Smooth muscle cell (in vitro differentiated cells): ENCODE results near the gene CSNK1D. TPM values are rescaled to one million over a fixed set of nuclear protein-coding genes. Genes with fewer than 3 reads are reported as not detected.

Experiments used
- DNase-seq: peaks from one replicate; lab custom pipeline; 2025; ENCODE audit not compliant: unreplicated experiment; lab: John Stamatoyannopoulos, UW
- H2AFZ ChIP-seq: fragments of 200-600 bp; sonication (generic); 2 replicates; pipeline ENCODE4 v1.6.0; 2016; ENCODE audit warnings: antibody characterized with exemption, low read depth, mild to moderate bottlenecking
- H3F3A ChIP-seq: fragments of 200-600 bp; sonication (generic); 2 replicates; pipeline ENCODE4 v1.6.0; 2017; ENCODE audit warnings: antibody characterized with exemption, low read depth
- H3K27ac ChIP-seq: fragments of 200-600 bp; sonication (generic); 2 replicates; pipeline ENCODE4 v1.5.1; 2016; ENCODE audit warnings: low read depth, mild to moderate bottlenecking
- H3K27me3 ChIP-seq: fragments of 200-600 bp; sonication (generic); 2 replicates; pipeline ENCODE4 v1.6.1; 2016; ENCODE audit warnings: low read depth, mild to moderate bottlenecking
- H3K36me3 ChIP-seq: fragments of 200-600 bp; sonication (generic); 2 replicates; pipeline ENCODE4 v1.5.1; 2016; ENCODE audit warnings: low read depth
- H3K4me1 ChIP-seq: fragments of 200-600 bp; sonication (generic); 2 replicates; pipeline ENCODE4 v1.5.1; 2016; ENCODE audit warnings: low read depth
- H3K4me2 ChIP-seq: fragments of 200-600 bp; sonication (generic); 2 replicates; pipeline ENCODE4 v1.6.0; 2016; ENCODE audit warnings: mild to moderate bottlenecking
- H3K4me3 ChIP-seq: fragments of 200-600 bp; sonication (generic); 2 replicates; pipeline ENCODE4 v1.5.1; 2016; ENCODE audit warnings: mild to moderate bottlenecking
- H3K79me2 ChIP-seq: fragments of 200-600 bp; sonication (generic); 2 replicates; pipeline ENCODE4 v1.6.0; 2016; ENCODE audit warnings: low read depth, mild to moderate bottlenecking
- H3K9ac ChIP-seq: fragments of 200-600 bp; sonication (generic); 2 replicates; pipeline ENCODE4 v1.6.0; 2016; ENCODE audit warnings: low read depth
- H3K9me3 ChIP-seq: fragments of 200-600 bp; sonication (generic); replicated peaks from 2 replicates; pipeline ENCODE4 v1.5.1; 2016; ENCODE audit warnings: low read depth
- H4K20me1 ChIP-seq: fragments of 200-600 bp; sonication (generic); 2 replicates; pipeline ENCODE4 v1.6.0; 2016; ENCODE audit warnings: low read depth
- CTCF ChIP-seq: fragments of 200-600 bp; sonication (generic); IDR thresholded peaks from 2 replicates; pipeline ENCODE4 v1.5.1; 2017; ENCODE audit warnings: borderline replicate concordance, mild to moderate bottlenecking, antibody characterized with exemption; ENCODE audit not compliant: insufficient read depth, poor library complexity, severe bottlenecking
- WGBS: methylation state at CpG from one replicate; pipeline ENCODE4 v1.1.7; 2016; ENCODE audit warnings: low lambda C conversion rate; 5-methylcytosine and 5-hydroxymethylcytosine counted together
- polyA plus RNA-seq: library from polyadenylated mRNA; unstranded; fragments of >200 nt; fragmentation: Nextera tagmentation; extraction: Ambion mirVana; gene quantifications from 2 replicates; pipeline ENCODE4 v1.2.1, GENCODE V29; 2016
- total RNA-seq: library from RNA; depleted of rRNA; stranded (reverse); fragments of >200 nt; gene quantifications from 2 replicates; pipeline ENCODE4 v1.2.3, GENCODE V29; 2014

The CSNK1D gene
- total and polyA plus RNA-seq, 2 experiments from 2014 or later: 51.6 to 135 TPM

GRCh38 chr17:82241183-82241925 is 32.1 kb downstream of the CSNK1D start:
- TF ChIP-seq CTCF: no peak
- no peak for DNase-seq
- peak overlapping the region; percentile 54 for H3K27ac ChIP-seq
- no peaks in the 10 kb centered on the region for H3K9me3 ChIP-seq
- H3K4me2 ChIP-seq: no peak overlapping the region
- H3K79me2 ChIP-seq: peaks cover 18% of the 10 kb centered on the region
- no peaks in the 10 kb centered on the region for H3K36me3 ChIP-seq
- H3K4me3 ChIP-seq: no peak overlapping the region
- no peak overlapping the region for H2AFZ ChIP-seq
- H3K9ac ChIP-seq: no peak overlapping the region
- no peaks in the 10 kb centered on the region for H3K27me3 ChIP-seq
- peaks cover 55% of the 10 kb centered on the region for H3F3A ChIP-seq
- 77% methylated on average over 22 of the region's 27 CpGs for WGBS
- peaks cover 100% of the 10 kb centered on the region for H4K20me1 ChIP-seq
- H3K4me1 ChIP-seq: no peaks in the 10 kb centered on the region

GRCh38 chr17:82240506-82241182 is 32.9 kb downstream of the CSNK1D start:
- H3K4me1 ChIP-seq: peaks cover 3% of the 10 kb centered on the region
- H3K79me2 ChIP-seq: peaks cover 25% of the 10 kb centered on the region
- H3K36me3 ChIP-seq: no peaks in the 10 kb centered on the region
- H3K9ac ChIP-seq: no peak overlapping the region
- H3K9me3 ChIP-seq: no peaks in the 10 kb centered on the region
- no peak for DNase-seq
- H3K27me3 ChIP-seq: no peaks in the 10 kb centered on the region
- peak overlapping the region; percentile 54 for H3K27ac ChIP-seq
- H2AFZ ChIP-seq: no peak overlapping the region
- no peak overlapping the region for H3K4me2 ChIP-seq
- no peak for TF ChIP-seq CTCF
- H3F3A ChIP-seq: peaks cover 50% of the 10 kb centered on the region
- no peak overlapping the region for H3K4me3 ChIP-seq
- H4K20me1 ChIP-seq: peaks cover 100% of the 10 kb centered on the region
- WGBS: 76% methylated on average over 20 of the region's 20 CpGs

- Histone ChIP-seq H3K79me2 (peaks cover 31% of the 10 kb centered on the region), H3K4me3 (no peak overlapping the region), H3K9ac (no peak overlapping the region), H3K9me3 (no peaks in the 10 kb centered on the region), H3K4me2 (no peak overlapping the region), H3K4me1 (peaks cover 3% of the 10 kb centered on the region), H3K36me3 (no peaks in the 10 kb centered on the region), H2AFZ (no peak overlapping the region), H3K27me3 (no peaks in the 10 kb centered on the region), H3K27ac (peak overlapping the region; percentile 54), H4K20me1 (peaks cover 100% of the 10 kb centered on the region), H3F3A (peaks cover 43% of the 10 kb centered on the region)
- no peak for TF ChIP-seq CTCF
- no peak for DNase-seq
- WGBS: 92% methylated on average over 22 of the region's 22 CpGs
Measured at GRCh38 chr17:82239926-82240505, 33.5 kb downstream of the CSNK1D start.
